ENCODE results near the gene CD34. TPM values are rescaled to one million over a fixed set of nuclear protein-coding genes. Genes with fewer than 3 reads are reported as not detected.

Gene CD34
- total and polyA plus RNA-seq, 8 donors, result 3.2 to 31.2 (median 11.6) TPM

DNA sequence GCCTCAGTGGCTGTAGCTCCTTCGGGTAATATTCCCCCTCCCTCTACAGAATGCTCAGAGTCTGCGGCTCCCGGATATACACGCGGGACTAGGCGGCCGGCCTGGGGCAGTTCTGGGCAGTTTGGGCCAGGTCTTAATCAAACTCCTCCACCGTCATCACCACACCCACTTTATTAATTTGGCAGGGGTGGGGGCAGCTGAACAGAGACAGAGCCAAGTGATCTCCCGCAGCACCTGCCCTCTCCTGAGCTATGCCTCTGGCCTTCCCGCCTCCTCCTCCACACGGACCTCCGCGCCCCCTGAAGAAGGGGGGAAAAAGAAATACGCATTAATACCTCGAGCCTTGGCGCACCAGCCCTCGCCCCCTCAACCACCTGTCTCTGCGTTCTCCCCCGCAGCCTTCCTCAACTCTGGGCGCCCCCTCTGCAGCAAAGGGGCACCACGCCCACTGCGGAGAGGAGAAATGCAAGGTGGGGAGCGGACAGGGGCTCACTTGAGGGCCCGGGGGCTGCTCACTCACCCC is 42.6 kb downstream of the CD34 start:
- WGBS, 5 donors, result 0 to 2% (median 1%) methylated on average over 19 to 24 of the region's 24 CpGs
- peaks cover 67 to 91% (median 82%) of the 10 kb centered on the region in 4 donors for H3K4me1 ChIP-seq
- peak overlapping the region; percentile 69 to 96 (median 82) for H3K4me3 ChIP-seq
- TF ChIP-seq POLR2AphosphoS5 (IDR thresholded peaks at IDR 0.05) (peak in 2 of 3 donors; percentile 22 to 59), POLR2A (IDR thresholded peaks at IDR 0.05) (no peak), EP300 (IDR thresholded peaks at IDR 0.05) (no peak)
- TF ChIP-seq, protein P1, sequence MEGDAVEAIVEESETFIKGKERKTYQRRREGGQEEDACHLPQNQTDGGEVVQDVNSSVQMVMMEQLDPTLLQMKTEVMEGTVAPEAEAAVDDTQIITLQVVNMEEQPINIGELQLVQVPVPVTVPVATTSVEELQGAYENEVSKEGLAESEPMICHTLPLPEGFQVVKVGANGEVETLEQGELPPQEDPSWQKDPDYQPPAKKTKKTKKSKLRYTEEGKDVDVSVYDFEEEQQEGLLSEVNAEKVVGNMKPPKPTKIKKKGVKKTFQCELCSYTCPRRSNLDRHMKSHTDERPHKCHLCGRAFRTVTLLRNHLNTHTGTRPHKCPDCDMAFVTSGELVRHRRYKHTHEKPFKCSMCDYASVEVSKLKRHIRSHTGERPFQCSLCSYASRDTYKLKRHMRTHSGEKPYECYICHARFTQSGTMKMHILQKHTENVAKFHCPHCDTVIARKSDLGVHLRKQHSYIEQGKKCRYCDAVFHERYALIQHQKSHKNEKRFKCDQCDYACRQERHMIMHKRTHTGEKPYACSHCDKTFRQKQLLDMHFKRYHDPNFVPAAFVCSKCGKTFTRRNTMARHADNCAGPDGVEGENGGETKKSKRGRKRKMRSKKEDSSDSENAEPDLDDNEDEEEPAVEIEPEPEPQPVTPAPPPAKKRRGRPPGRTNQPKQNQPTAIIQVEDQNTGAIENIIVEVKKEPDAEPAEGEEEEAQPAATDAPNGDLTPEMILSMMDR (IDR thresholded peaks at IDR 0.05), result no peak
- H3K27ac ChIP-seq, result peak overlapping the region; percentile 92 to 99 (median 95)
- peaks cover 0 to 17% (median 9%) of the 10 kb centered on the region in 4 donors for H3K36me3 ChIP-seq
- DNase-seq, result peak; percentile 78 to 89
- H3K27me3 ChIP-seq, result no peaks in the 10 kb centered on the region
- intact Hi-C loops (cut with DNase I; ENCODE audit: low total_unique reads), result loop anchor here (5.0 to 10.0 kb wide), 2 partner anchors 36 to 54 kb away; no protein-coding TSS in a partner anchor
- H3K9me3 ChIP-seq, result no peaks in the 10 kb centered on the region

DNA sequence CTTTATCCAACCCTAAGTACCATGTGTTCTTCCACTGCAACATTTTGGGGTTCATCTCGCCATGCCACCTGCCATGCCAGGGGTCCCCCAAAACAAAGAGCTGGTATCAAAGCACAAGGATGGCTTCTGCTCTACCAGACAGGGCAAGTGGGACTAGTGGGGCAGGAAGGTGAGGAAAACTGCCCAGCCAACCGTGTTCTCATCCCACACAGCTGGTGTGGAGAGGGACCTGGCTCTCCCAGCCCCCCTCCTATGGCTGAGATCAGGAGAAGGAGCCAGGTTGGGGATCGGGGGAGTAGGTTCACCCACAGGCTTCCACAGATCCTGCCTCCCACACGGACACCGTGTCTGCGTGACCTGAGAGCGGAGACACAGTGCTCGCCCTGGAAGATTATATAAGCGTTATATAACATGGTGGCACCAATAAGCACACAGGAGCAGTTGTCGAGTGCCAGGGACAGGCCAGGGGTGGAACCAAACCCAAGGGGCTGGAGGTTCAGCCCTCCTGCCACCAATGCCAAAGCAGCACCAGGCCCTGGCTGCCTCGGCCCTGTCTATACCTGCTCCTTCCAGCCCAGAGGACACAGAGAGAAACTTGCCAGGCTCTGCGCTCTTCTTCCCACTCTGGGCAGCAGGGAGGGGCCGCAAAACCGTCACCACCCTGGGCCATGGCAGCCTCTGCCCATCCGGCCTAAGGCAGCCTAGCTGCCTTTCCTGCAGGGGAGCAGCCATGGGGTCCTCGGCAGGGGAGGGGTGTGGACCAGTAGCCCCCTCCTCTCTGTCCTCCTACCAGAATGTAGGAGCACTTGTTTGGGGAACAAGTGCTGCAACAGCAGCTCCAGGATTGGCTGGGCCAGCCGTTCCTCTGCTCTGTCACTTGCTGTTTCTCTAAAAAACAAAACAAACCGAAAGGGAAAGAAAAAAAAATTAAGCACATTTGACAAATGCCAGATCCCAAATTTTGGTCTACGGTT is 43.5 kb downstream of the CD34 start:
- WGBS, 5 donors, result 19 to 51% (median 27%) methylated on average over 7 to 19 of the region's 19 CpGs
- peak; percentile 50 to 72 for DNase-seq
- Histone ChIP-seq H3K4me3 (peak overlapping the region; percentile 69 to 96 (median 82)), H3K27ac (peak overlapping the region; percentile 92 to 99 (median 95)), H3K9me3 (no peaks in the 10 kb centered on the region), H3K4me1 (peaks cover 65 to 91% (median 78%) of the 10 kb centered on the region in 4 donors), H3K36me3 (peaks cover 0 to 24% (median 14%) of the 10 kb centered on the region in 4 donors), H3K27me3 (no peaks in the 10 kb centered on the region)
- TF ChIP-seq POLR2AphosphoS5 (IDR thresholded peaks at IDR 0.05), result peak in 1 of 3 donors; percentile 51
- TF ChIP-seq, protein P1 (IDR thresholded peaks at IDR 0.05), result no peak
- no peak for TF ChIP-seq POLR2A (IDR thresholded peaks at IDR 0.05)
- no peak for TF ChIP-seq EP300 (IDR thresholded peaks at IDR 0.05)
- intact Hi-C loops (cut with DNase I; ENCODE audit: low total_unique reads), result loop anchor here (5.0 to 10.0 kb wide), 2 partner anchors 35 to 53 kb away; no protein-coding TSS in a partner anchor

DNA sequence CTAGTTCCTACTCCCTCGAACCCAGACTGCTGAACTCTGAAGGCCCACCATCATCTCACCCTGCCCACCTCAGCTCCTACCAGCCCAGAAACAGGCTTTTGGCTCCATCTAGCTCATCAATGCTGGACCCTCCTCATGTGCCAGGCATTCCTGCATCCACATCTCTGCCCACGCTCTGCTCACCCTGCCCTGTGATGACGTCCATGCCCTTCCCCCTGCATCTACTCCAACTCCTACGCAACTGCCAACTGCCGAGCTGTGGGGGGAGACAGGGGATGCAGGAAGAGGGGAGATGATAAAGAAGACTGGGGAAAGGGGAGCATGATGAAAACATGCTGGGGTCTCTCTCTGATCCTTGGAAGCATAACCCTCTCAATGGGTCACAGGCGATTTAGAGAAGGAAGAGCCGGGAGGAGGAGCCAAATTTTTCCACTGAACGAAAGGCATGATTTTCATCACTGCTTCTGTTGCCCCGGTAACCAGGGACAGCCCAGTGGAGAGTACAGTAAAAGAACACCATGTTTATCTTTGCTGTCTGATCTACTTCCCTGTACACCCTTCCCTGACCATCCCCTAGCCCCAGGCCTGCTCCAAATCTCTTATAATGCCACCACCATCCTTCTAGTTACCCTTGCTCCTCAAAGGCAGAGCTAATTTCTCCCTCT is 44.3 kb downstream of the CD34 start:
- intact Hi-C loops (cut with DNase I; ENCODE audit: low total_unique reads), result loop anchor here (5.0 to 10.0 kb wide), 2 partner anchors 34 to 52 kb away; no protein-coding TSS in a partner anchor
- Histone ChIP-seq H3K27ac (peak overlapping the region; percentile 92 to 99 (median 95)), H3K4me1 (peaks cover 66 to 91% (median 81%) of the 10 kb centered on the region in 4 donors), H3K4me3 (peak overlapping the region; percentile 69 to 96 (median 82)), H3K9me3 (no peaks in the 10 kb centered on the region), H3K36me3 (peaks cover 0 to 26% (median 15%) of the 10 kb centered on the region in 4 donors), H3K27me3 (no peaks in the 10 kb centered on the region)
- DNase-seq, result peak in 1 of 2 donors; percentile 75
- TF ChIP-seq, protein P1 (IDR thresholded peaks at IDR 0.05), result no peak
- TF ChIP-seq EP300 (IDR thresholded peaks at IDR 0.05) (no peak), POLR2A (IDR thresholded peaks at IDR 0.05) (no peak), POLR2AphosphoS5 (IDR thresholded peaks at IDR 0.05) (peak in 1 of 3 donors; percentile 3)
- 48 to 64% (median 53%) methylated on average over 9 of the region's 9 CpGs for WGBS, 5 donors

Data from stomach (tissue), 9 donors.